K562 (cell line): Measurements from ENCODE around the gene RETN. TPM values are rescaled to one million over a fixed set of nuclear protein-coding genes. Genes with fewer than 3 reads are reported as not detected.
A peak's percentile ranks its signal among the peaks of the same experiment; 100 is the strongest.

Experiments used
- ARID1B ChIP-seq: fragments of 450-650 bp; IDR thresholded peaks from 2 replicates; pipeline ENCODE4 v1.6.1; 2016; ENCODE audit warnings: antibody characterized with exemption, mild to moderate bottlenecking, inconsistent platforms
- ATF1 ChIP-seq, 2 experiments: fragments of 450-650 bp in 1 of 2; IDR thresholded peaks; 2 replicates each; pipeline ENCODE4 v1.6.1; 2016; ENCODE audit warnings: missing compliant biosample characterization in 1 of 2, missing genetic modification characterization in 1 of 2
- CEBPG ChIP-seq, 3 experiments: fragments of 200-800 bp in 1 of 3; sonication (Bioruptor generic) in 1 of 3; sonication (generic) in 1 of 3; formaldehyde crosslinking in 1 of 3; IDR thresholded peaks in 2 of 3; conservative IDR thresholded peaks in 1 of 3; 2 replicates each; pipeline versions ENCODE4 v1.6.1 to v1.8.0; 2016 to 2022; ENCODE audit warnings: missing compliant biosample characterization in 2 of 3, missing genetic modification characterization in 2 of 3, mild to moderate bottlenecking in 1 of 3, missing genetic modification reagents in 1 of 3
- CREBBP ChIP-seq: IDR thresholded peaks from one replicate; pipeline ENCODE4 v1.6.1; 2012; ENCODE audit warnings: low read depth, mild to moderate bottlenecking, control low read depth, inconsistent platforms, low read length
- CREM ChIP-seq: IDR thresholded peaks from 2 replicates; pipeline ENCODE4 v1.6.1; 2014; ENCODE audit warnings: antibody characterized with exemption, low read depth
- CTBP1 ChIP-seq: fragments of 450-650 bp; IDR thresholded peaks from 2 replicates; pipeline ENCODE4 v1.6.1; 2016; ENCODE audit warnings: borderline replicate concordance
- ELF1 ChIP-seq: fragments of 200-800 bp; sonication (Bioruptor generic); IDR thresholded peaks from 2 replicates; pipeline ENCODE4 v1.6.1; 2016; ENCODE audit warnings: missing genetic modification characterization, missing compliant biosample characterization
- EP400 ChIP-seq: fragments of 450-650 bp; IDR thresholded peaks from 2 replicates; pipeline ENCODE4 v1.6.1; 2017; ENCODE audit warnings: antibody characterized with exemption, mild to moderate bottlenecking, moderate library complexity
- ETV1 ChIP-seq: fragments of 450-650 bp; conservative IDR thresholded peaks from 2 replicates; pipeline ENCODE4 v1.6.1; 2016; ENCODE audit warnings: missing genetic modification characterization, control low read depth, low read depth, missing compliant biosample characterization
- FOXJ3 ChIP-seq: sonication (generic); formaldehyde crosslinking; IDR thresholded peaks from 2 replicates; pipeline ENCODE4 v1.4.0; 2020; ENCODE audit warnings: mild to moderate bottlenecking, missing genetic modification reagents
- MAZ ChIP-seq, 2 experiments: fragments of 450-650 bp in 1 of 2; sonication (generic) in 1 of 2; formaldehyde crosslinking; IDR thresholded peaks in 1 of 2; conservative IDR thresholded peaks in 1 of 2; 2 replicates each; pipeline versions ENCODE4 v1.4.0 to v1.5.0; 2020; ENCODE audit warnings: mild to moderate bottlenecking in 1 of 2, missing genetic modification reagents in 1 of 2
- MCM3 ChIP-seq: fragments of 450-650 bp; IDR thresholded peaks from 2 replicates; pipeline ENCODE4 v1.6.1; 2016
- MEF2A ChIP-seq: IDR thresholded peaks from 2 replicates; pipeline ENCODE4 v1.6.1; 2011; ENCODE audit warnings: low read depth, mild to moderate bottlenecking, low read length, moderate library complexity; ENCODE audit not compliant: control insufficient read depth
- NRF1 ChIP-seq, 2 experiments: fragments of 450-650 bp; IDR thresholded peaks in 1 of 2; conservative IDR thresholded peaks in 1 of 2; 2 replicates each; pipeline ENCODE4 v1.6.1; 2014; ENCODE audit warnings: mild to moderate bottlenecking in 2 of 2
- OTX1 ChIP-seq: fragments of 450-650 bp; formaldehyde crosslinking; IDR thresholded peaks from 2 replicates; pipeline ENCODE4 v1.4.0; 2022; ENCODE audit warnings: mild to moderate bottlenecking
- PHF20 ChIP-seq: fragments of 450-650 bp; IDR thresholded peaks from 2 replicates; pipeline ENCODE4 v1.6.1; 2018; ENCODE audit not compliant: partially characterized antibody
- RCOR1 ChIP-seq, 2 experiments: IDR thresholded peaks; 2 replicates each; pipeline ENCODE4 v1.6.1; 2012; ENCODE audit warnings: low read depth in 2 of 2, low read length in 2 of 2, borderline replicate concordance in 1 of 2, improper control_type of control experiment in 1 of 2
- RFX5 ChIP-seq: IDR thresholded peaks from 2 replicates; pipeline ENCODE4 v1.6.1; 2011; ENCODE audit warnings: low read depth, mild to moderate bottlenecking, improper control_type of control experiment, low read length
- SIN3B ChIP-seq: fragments of 450-650 bp; IDR thresholded peaks from 2 replicates; pipeline ENCODE4 v1.6.1; 2017; ENCODE audit warnings: low read depth, mild to moderate bottlenecking, moderate library complexity
- SPI1 ChIP-seq: IDR thresholded peaks from 2 replicates; pipeline ENCODE4 v1.6.1; 2011; ENCODE audit warnings: low read depth, low read length, control low read depth, borderline replicate concordance
- TAF1 ChIP-seq: IDR thresholded peaks from 2 replicates; pipeline ENCODE4 v1.6.1; 2011; ENCODE audit warnings: mild to moderate bottlenecking, low read length, moderate library complexity; ENCODE audit not compliant: insufficient read depth, control insufficient read depth, severe bottlenecking; ENCODE audit errors: extremely low read depth
- ZBTB7A ChIP-seq: IDR thresholded peaks from 2 replicates; pipeline ENCODE4 v1.6.1; 2011; ENCODE audit warnings: low read depth, mild to moderate bottlenecking, low read length, moderate library complexity, borderline replicate concordance; ENCODE audit not compliant: control insufficient read depth
- ZNF165 ChIP-seq: fragments of 250-450 bp; sonication (Bioruptor Pico); IDR thresholded peaks from 2 replicates; pipeline ENCODE4 v1.4.0; 2020; ENCODE audit warnings: borderline replicate concordance
- ZNF644 ChIP-seq: fragments of 200-800 bp; sonication (Bioruptor generic); IDR thresholded peaks from 2 replicates; pipeline ENCODE4 v1.6.1; 2016; ENCODE audit warnings: low read depth, missing genetic modification characterization, missing compliant biosample characterization
- ZSCAN29 ChIP-seq: fragments of 450-650 bp; IDR thresholded peaks from 2 replicates; pipeline ENCODE4 v1.6.1; 2017
- polyA plus RNA-seq, 8 experiments: library from polyadenylated mRNA; depleted of rRNA in 4 of 8; stranded (reverse) in 5 of 8; unstranded in 3 of 8; fragments of >200 nt; fragmentation: Nextera tagmentation in 2 of 8; fragmentation: Illumina TruSeq in 1 of 8; extraction: Ambion mirVana in 2 of 8; extraction: Trizol in 1 of 8; gene quantifications; 2 replicates each; pipeline versions ENCODE4 v1.2.1 to v1.2.3, GENCODE V29; 2011 to 2014; ENCODE audit warnings: inconsistent platforms in 1 of 8, missing spikeins in 1 of 8
- total RNA-seq, 7 experiments: library from RNA; depleted of rRNA in 6 of 7; stranded (reverse); fragments of >200 nt in 6 of 7; fragmentation: Illumina TruSeq in 2 of 7; extraction: Trizol in 2 of 7; gene quantifications; 2 replicates each; pipeline versions ENCODE4 v1.2.1 to v1.2.3, GENCODE V29; 2011 to 2021; ENCODE audit warnings: low replicate concordance in 1 of 7
- TF ChIP-seq, protein P1 (sequence below), 2 experiments: fragments of 450-650 bp in 1 of 2; sonication (generic) in 1 of 2; formaldehyde crosslinking in 1 of 2; IDR thresholded peaks in 1 of 2; conservative IDR thresholded peaks in 1 of 2; 2 replicates each; pipeline versions ENCODE4 v1.6.1 to v1.8.1; 2016 to 2023; ENCODE audit warnings: mild to moderate bottlenecking in 2 of 2, moderate library complexity in 2 of 2, inconsistent platforms in 1 of 2, missing genetic modification reagents in 1 of 2
- TF ChIP-seq, protein P2 (sequence below): sonication (generic); formaldehyde crosslinking; IDR thresholded peaks from 2 replicates; pipeline ENCODE4 v1.8.0; 2022; ENCODE audit warnings: missing genetic modification reagents, mild to moderate bottlenecking, moderate library complexity, borderline replicate concordance

Gene RETN
- total and polyA plus RNA-seq, 9 of the 15 experiments (the other 6 are each of a cell fraction or from before 2014, with no cell fraction given) = not detected

DNA sequence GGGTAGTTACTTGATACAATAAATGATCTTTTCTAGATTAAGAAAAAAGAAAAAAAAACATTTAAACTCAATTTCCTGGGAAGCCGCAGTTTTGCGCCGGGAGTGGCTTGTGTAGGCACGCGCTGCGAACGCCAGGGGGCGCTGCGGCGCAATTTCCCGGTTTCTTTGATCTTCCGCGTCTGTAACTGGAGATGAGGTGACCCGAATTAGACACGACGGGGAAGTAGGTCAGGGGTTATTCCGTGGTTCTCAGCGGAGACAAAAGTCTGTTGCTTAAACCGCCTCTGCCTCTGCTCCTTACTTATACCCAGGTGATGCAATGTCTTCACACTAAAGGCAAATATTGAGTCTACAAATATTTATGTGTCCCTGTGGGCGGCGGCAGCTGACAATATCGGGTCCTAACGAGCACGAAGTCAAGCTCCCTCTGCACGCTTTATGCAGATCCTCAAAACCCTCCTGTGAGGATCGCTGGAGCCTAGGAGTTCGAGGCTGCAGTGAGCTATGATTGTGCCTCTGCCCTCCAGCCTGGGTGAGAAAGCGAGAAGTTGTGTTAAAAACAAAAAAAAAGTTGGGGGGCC lies 16.7 kb upstream of the RETN start (continued):
- no peak for TF ChIP-seq ZNF165 (CRISPR knock-in tag)
- peak; percentile 28 to 51; a peak in 1 of 4 replicates for TF ChIP-seq NRF1 (conservative IDR thresholded peaks at IDR 0.05 in 1 of 2, IDR thresholded peaks at IDR 0.05 in 1 of 2)
- no peak for TF ChIP-seq MCM3
- no peak for TF ChIP-seq FOXJ3 (CRISPR knock-in tag)
- TF ChIP-seq ZBTB7A = peak; percentile 38; the same call in 1 of the 2 replicates
- TF ChIP-seq PHF20 = peak; percentile 23
- TF ChIP-seq, protein P1, sequence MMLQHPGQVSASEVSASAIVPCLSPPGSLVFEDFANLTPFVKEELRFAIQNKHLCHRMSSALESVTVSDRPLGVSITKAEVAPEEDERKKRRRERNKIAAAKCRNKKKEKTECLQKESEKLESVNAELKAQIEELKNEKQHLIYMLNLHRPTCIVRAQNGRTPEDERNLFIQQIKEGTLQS (IDR thresholded peaks at IDR 0.05) = peak; percentile 96
- TF ChIP-seq, protein P1 (CRISPR knock-in tag; conservative IDR thresholded peaks at IDR 0.05) = no peak; the same call in none of the 2 replicates
- TF ChIP-seq ELF1 (tag) = peak; percentile 84
- no peak for TF ChIP-seq CREBBP
- TF ChIP-seq MAZ (CRISPR knock-in tag; conservative IDR thresholded peaks at IDR 0.05 in 1 of 2, IDR thresholded peaks at IDR 0.05 in 1 of 2) = peak in 1 of 2 experiments; percentile 36; a peak in 1 of 4 replicates
- peak; percentile 65; the same call in 1 of the 2 replicates for TF ChIP-seq CTBP1
- peak; percentile 83 for TF ChIP-seq CREM
- TF ChIP-seq RCOR1 (IDR thresholded peaks at IDR 0.05; ENCODE audit: borderline replicate concordance in 1 of 2, low read depth in 2 of 2, low read length in 2 of 2) = no peak
- no peak for TF ChIP-seq TAF1
- TF ChIP-seq ATF1 (CRISPR knock-in tag; IDR thresholded peaks at IDR 0.05) = no peak
- peak; percentile 81 for TF ChIP-seq ATF1 (tag; IDR thresholded peaks at IDR 0.05)
- peak; percentile 94 for TF ChIP-seq ZSCAN29
- peak; percentile 52; the same call in 1 of the 2 replicates for TF ChIP-seq ARID1B
- TF ChIP-seq EP400 = peak; percentile 42; the same call in 1 of the 2 replicates
- TF ChIP-seq OTX1 = no peak
- TF ChIP-seq ETV1 (tag) = peak; percentile 37; the same call in 1 of the 2 replicates
- TF ChIP-seq, protein P2, sequence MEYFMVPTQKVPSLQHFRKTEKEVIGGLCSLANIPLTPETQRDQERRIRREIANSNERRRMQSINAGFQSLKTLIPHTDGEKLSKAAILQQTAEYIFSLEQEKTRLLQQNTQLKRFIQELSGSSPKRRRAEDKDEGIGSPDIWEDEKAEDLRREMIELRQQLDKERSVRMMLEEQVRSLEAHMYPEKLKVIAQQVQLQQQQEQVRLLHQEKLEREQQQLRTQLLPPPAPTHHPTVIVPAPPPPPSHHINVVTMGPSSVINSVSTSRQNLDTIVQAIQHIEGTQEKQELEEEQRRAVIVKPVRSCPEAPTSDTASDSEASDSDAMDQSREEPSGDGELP = peak; percentile 65; the same call in 1 of the 2 replicates
- no peak for TF ChIP-seq RFX5
- TF ChIP-seq SIN3B = no peak
- peak; percentile 98 for TF ChIP-seq CEBPG (CRISPR knock-in tag; IDR thresholded peaks at IDR 0.05)
- peak; percentile 96 to 99 for TF ChIP-seq CEBPG (tag; conservative IDR thresholded peaks at IDR 0.05 in 1 of 2, IDR thresholded peaks at IDR 0.05 in 1 of 2)
- TF ChIP-seq SPI1 = no peak
- 0 out of 2 replicates have a peak, but pooled peaks have one; percentile 60 for TF ChIP-seq MEF2A
- TF ChIP-seq ZNF644 (tag) = no peak
